CD14-positive monocyte (primary cell): ENCODE data around the gene PPP2R1A. TPM values are rescaled to one million over a fixed set of nuclear protein-coding genes. Genes with fewer than 3 reads are reported as not detected.

Experiments
- DNase-seq, 3 donors: peaks; one replicate each; pipeline ENCODE4 v3.0.0-alpha.2; 2011 to 2022
- H2AFZ ChIP-seq: 2 replicates; pipeline ENCODE4 v1.6.0; 2012; ENCODE audit warnings: mild to moderate bottlenecking, low read depth, low read length, inconsistent platforms; ENCODE audit not compliant: insufficient read depth, poor library complexity, severe bottlenecking
- H3K27ac ChIP-seq, 2 donors: 1 replicate in 1 of 2; 2 replicates in 1 of 2; pipeline ENCODE4 v1.5.1; 2012 to 2013; ENCODE audit warnings: low read length in 2 of 2, control low read depth in 1 of 2, inconsistent platforms in 1 of 2, low read depth in 1 of 2, mild to moderate bottlenecking in 1 of 2
- H3K27me3 ChIP-seq, 2 donors: one replicate each; pipeline versions ENCODE4 v1.6.0 to v1.6.1; 2011 to 2013; ENCODE audit warnings: low read length in 2 of 2; ENCODE audit not compliant: control insufficient read depth in 2 of 2, insufficient read depth in 2 of 2
- H3K36me3 ChIP-seq, 2 donors: replicated peaks in 1 of 2; 1 replicate in 1 of 2; 2 replicates in 1 of 2; pipeline versions ENCODE4 v1.5.1 to v1.6.1; 2012 to 2013; ENCODE audit warnings: low read length in 2 of 2, control low read depth in 1 of 2, inconsistent platforms in 1 of 2, mild to moderate bottlenecking in 1 of 2; ENCODE audit not compliant: insufficient read depth in 2 of 2, control insufficient read depth in 1 of 2
- H3K4me1 ChIP-seq, 2 donors: 1 replicate in 1 of 2; 2 replicates in 1 of 2; pipeline versions ENCODE4 v1.5.1 to v1.6.1; 2012 to 2013; ENCODE audit warnings: low read length in 2 of 2, control low read depth in 1 of 2, inconsistent platforms in 1 of 2, mild to moderate bottlenecking in 1 of 2, moderate library complexity in 1 of 2; ENCODE audit not compliant: insufficient read depth in 2 of 2, control insufficient read depth in 1 of 2
- H3K4me2 ChIP-seq: replicated peaks from 2 replicates; pipeline ENCODE3; 2012; ENCODE audit warnings: low read length, moderate library complexity, mild to moderate bottlenecking; ENCODE audit not compliant: poor library complexity, severe bottlenecking; ENCODE audit errors: extremely low read depth
- H3K4me3 ChIP-seq, 3 experiments: fragments of 200-600 bp in 1 of 3; sonication (generic) in 1 of 3; replicated peaks in 1 of 3; 1 replicate in 2 of 3; 2 replicates in 1 of 3; pipeline ENCODE4 v1.5.1; 2011 to 2013; ENCODE audit warnings: low read length in 3 of 3, mild to moderate bottlenecking in 3 of 3, control low read depth in 2 of 3, low read depth in 2 of 3, inconsistent platforms in 1 of 3, moderate library complexity in 1 of 3
- H3K79me2 ChIP-seq: 2 replicates; pipeline ENCODE4 v1.6.0; 2012; ENCODE audit warnings: mild to moderate bottlenecking, control low read depth, inconsistent platforms, low read length, moderate library complexity; ENCODE audit not compliant: insufficient read depth
- H3K9ac ChIP-seq: 2 replicates; pipeline ENCODE4 v1.6.0; 2017; ENCODE audit warnings: low read length, mild to moderate bottlenecking; ENCODE audit not compliant: insufficient read depth, poor library complexity, severe bottlenecking
- H3K9me3 ChIP-seq, 2 donors: replicated peaks in 1 of 2; 1 replicate in 1 of 2; 2 replicates in 1 of 2; pipeline versions ENCODE4 v1.5.1 to v1.6.1; 2012 to 2013; ENCODE audit warnings: low read length in 2 of 2, control low read depth in 1 of 2; ENCODE audit not compliant: control insufficient read depth in 1 of 2, insufficient read depth in 1 of 2
- H4K20me1 ChIP-seq: 2 replicates; pipeline ENCODE4 v1.6.0; 2012; ENCODE audit warnings: mild to moderate bottlenecking, low read length, control low read depth, moderate library complexity; ENCODE audit not compliant: insufficient read depth
- H3K27ac Mint-ChIP-seq, 7 donors: one replicate each; pipeline ENCODE4 v1.8.0; 2020; ENCODE audit warnings: mild to moderate bottlenecking in 7 of 7, mixed read lengths in 7 of 7, moderate library complexity in 6 of 7, inconsistent platforms in 2 of 7
- H3K27me3 Mint-ChIP-seq, 3 donors: one replicate each; pipeline ENCODE4 v1.8.0; 2021 to 2022; ENCODE audit warnings: low read depth in 3 of 3, mild to moderate bottlenecking in 3 of 3, mixed read lengths in 3 of 3, moderate library complexity in 3 of 3, inconsistent platforms in 1 of 3
- H3K36me3 Mint-ChIP-seq, 2 donors: one replicate each; pipeline ENCODE4 v1.8.0; 2020; ENCODE audit warnings: mixed read lengths in 2 of 2, inconsistent platforms in 1 of 2, mild to moderate bottlenecking in 1 of 2
- H3K4me1 Mint-ChIP-seq: one replicate; pipeline ENCODE4 v1.8.0; 2020; ENCODE audit warnings: mild to moderate bottlenecking, mixed read lengths
- H3K4me3 Mint-ChIP-seq, 2 donors: one replicate each; pipeline ENCODE4 v1.8.0; 2020; ENCODE audit warnings: mild to moderate bottlenecking in 2 of 2, mixed read lengths in 2 of 2, moderate library complexity in 1 of 2
- H3K9me3 Mint-ChIP-seq, 7 donors: one replicate each; pipeline ENCODE4 v1.8.0; 2020 to 2022; ENCODE audit warnings: mixed read lengths in 7 of 7, mild to moderate bottlenecking in 6 of 7, moderate library complexity in 6 of 7, inconsistent platforms in 2 of 7
- WGBS: methylation state at CpG from one replicate; pipeline ENCODE4 v1.1.5; 2013; ENCODE audit warnings: missing lambda C conversion rate; ENCODE audit not compliant: insufficient coverage; 5-methylcytosine and 5-hydroxymethylcytosine counted together
- intact Hi-C, 2 donors: fragments of 100-400 bp; cut with micrococcal nuclease; formaldehyde crosslinking; loops; one replicate each; pipeline versions ENCODE4 v1.15.0 to v1.15.1; 2023
- polyA plus RNA-seq, 3 donors: library from polyadenylated mRNA; depleted of rRNA in 1 of 3; unstranded in 2 of 3; stranded (reverse) in 1 of 3; fragments of 300-500 nt in 2 of 3; fragments of >200 nt in 1 of 3; fragmentation: Illumina TruSeq in 2 of 3; gene quantifications; 1 replicate in 2 of 3; 2 replicates in 1 of 3; pipeline ENCODE4 v1.2.3, GENCODE V29; 2012 to 2021
- TF ChIP-seq, protein P1 (sequence below): fragments of 200-600 bp; IDR thresholded peaks from one replicate; pipeline ENCODE4 v1.8.0; 2022; ENCODE audit warnings: antibody characterized with exemption, mild to moderate bottlenecking

PPP2R1A gene
- polyA plus RNA-seq, 3 donors = 79.9 to 151 (median 127) TPM

DNA sequence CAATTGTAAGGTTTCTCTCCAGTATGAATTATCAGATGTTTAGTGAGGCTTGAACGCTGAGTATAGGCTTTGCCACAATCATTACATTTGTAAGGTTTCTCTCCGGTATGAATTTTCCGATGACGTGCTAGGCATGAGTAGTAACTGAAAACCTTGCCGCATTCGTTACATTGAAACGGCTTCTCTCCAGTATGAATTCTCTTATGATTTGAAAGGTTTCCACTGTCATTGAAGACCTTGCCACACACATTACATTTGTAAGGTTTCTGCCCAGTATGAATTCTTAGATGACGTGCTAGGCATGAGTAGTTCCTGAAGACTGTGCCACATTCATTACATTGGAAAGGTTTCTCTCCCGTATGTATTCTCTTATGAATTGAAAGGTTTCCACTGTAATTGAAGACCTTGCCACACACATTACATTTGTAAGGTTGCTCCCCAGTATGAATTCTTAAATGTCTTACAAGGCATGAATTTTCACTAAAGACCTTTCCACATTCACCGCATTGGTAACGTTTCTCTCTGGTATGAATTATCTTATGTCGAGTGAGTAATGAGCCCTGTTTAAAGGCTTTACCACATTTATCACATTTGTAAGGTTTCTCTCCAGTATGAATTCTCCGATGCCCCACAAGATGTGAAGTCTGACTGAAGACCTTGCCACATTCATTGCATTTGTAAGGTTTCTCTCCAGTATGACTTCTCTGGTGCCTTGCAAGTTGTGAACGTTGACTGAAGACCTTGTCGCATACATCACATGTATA lies 34.1 kb upstream of the PPP2R1A start:
- no peak overlapping the region for H2AFZ ChIP-seq
- H3K4me3 ChIP-seq = peak overlapping the region in 1 of 3 experiments; percentile 31
- H3K4me1 Mint-ChIP-seq = no peaks in the 10 kb centered on the region
- H3K79me2 ChIP-seq = no peaks in the 10 kb centered on the region
- H3K9ac ChIP-seq = no peak overlapping the region
- intact Hi-C loops = no loop called here
- H3K9me3 ChIP-seq = peaks cover 58 to 99% of the 10 kb centered on the region in 2 donors
- no peaks in the 10 kb centered on the region for H3K27me3 Mint-ChIP-seq
- H4K20me1 ChIP-seq = no peaks in the 10 kb centered on the region
- H3K9me3 Mint-ChIP-seq = peaks cover 57 to 94% (median 90%) of the 10 kb centered on the region in 7 donors
- no peak overlapping the region for H3K4me2 ChIP-seq
- peaks cover 31 to 46% of the 10 kb centered on the region in 2 donors for H3K36me3 Mint-ChIP-seq
- H3K4me1 ChIP-seq = no peaks in the 10 kb centered on the region
- TF ChIP-seq, protein P1, sequence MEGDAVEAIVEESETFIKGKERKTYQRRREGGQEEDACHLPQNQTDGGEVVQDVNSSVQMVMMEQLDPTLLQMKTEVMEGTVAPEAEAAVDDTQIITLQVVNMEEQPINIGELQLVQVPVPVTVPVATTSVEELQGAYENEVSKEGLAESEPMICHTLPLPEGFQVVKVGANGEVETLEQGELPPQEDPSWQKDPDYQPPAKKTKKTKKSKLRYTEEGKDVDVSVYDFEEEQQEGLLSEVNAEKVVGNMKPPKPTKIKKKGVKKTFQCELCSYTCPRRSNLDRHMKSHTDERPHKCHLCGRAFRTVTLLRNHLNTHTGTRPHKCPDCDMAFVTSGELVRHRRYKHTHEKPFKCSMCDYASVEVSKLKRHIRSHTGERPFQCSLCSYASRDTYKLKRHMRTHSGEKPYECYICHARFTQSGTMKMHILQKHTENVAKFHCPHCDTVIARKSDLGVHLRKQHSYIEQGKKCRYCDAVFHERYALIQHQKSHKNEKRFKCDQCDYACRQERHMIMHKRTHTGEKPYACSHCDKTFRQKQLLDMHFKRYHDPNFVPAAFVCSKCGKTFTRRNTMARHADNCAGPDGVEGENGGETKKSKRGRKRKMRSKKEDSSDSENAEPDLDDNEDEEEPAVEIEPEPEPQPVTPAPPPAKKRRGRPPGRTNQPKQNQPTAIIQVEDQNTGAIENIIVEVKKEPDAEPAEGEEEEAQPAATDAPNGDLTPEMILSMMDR = no peak
- H3K27ac Mint-ChIP-seq = no peak overlapping the region
- no peaks in the 10 kb centered on the region for H3K27me3 ChIP-seq
- WGBS = 100% methylated on average over 1 of the region's 15 CpGs
- H3K27ac ChIP-seq = no peak overlapping the region
- no peak for DNase-seq
- no peak overlapping the region for H3K4me3 Mint-ChIP-seq
- H3K36me3 ChIP-seq = peaks cover 17 to 56% of the 10 kb centered on the region in 2 donors

DNA sequence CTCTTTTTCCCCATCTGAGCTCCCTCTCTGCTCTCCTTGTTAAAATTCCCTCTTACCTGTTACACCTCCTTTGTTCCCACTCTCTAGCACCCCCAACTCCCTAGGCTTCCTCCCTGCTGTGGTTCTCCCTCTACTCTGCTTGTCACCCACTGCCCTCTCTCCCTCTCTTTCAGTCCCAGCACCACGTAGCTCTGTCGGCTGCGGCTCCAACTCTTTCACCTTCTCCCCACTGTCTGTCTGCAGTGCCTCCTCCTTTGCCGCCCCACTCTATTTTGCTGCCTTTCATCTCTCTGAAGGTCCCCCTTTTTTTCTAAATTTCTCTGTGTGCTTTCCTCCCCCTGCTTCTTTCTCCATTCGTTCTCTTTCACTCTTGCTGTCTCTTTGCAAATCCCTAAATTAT lies 19.5 kb upstream of the PPP2R1A start:
- no peak for DNase-seq
- Histone ChIP-seq H3K27me3 (no peaks in the 10 kb centered on the region), H4K20me1 (no peaks in the 10 kb centered on the region), H3K27ac (no peak overlapping the region), H3K36me3 (peaks cover 19 to 39% of the 10 kb centered on the region in 2 donors), H3K9me3 (peaks cover 15 to 16% of the 10 kb centered on the region in 2 donors), H2AFZ (peak overlapping the region; percentile 93), H3K4me1 (peaks cover 12 to 17% of the 10 kb centered on the region in 2 donors), H3K4me2 (peak overlapping the region; percentile 95), H3K9ac (peak overlapping the region; percentile 80), H3K4me3 (peak overlapping the region; percentile 66 to 98 (median 87)), H3K79me2 (peaks cover 6% of the 10 kb centered on the region)
- intact Hi-C loops = loop anchor here in 1 of 2 donors (2.0 kb wide), 1 partner anchor 32 kb away; the partner anchor contains the start of gene ZNF616
- Mint-ChIP-seq H3K36me3 (peaks cover 32 to 37% of the 10 kb centered on the region in 2 donors), H3K27me3 (peaks cover 5 to 11% (median 5%) of the 10 kb centered on the region in 3 donors), H3K4me3 (peak overlapping the region; percentile 99 to 100), H3K4me1 (peaks cover 20% of the 10 kb centered on the region), H3K27ac (peak overlapping the region in 4 of 7 donors; percentile 1 to 95 (median 60)), H3K9me3 (peaks cover 7 to 58% (median 27%) of the 10 kb centered on the region in 7 donors)
- WGBS = 17% methylated on average over 5 of the region's 5 CpGs
- TF ChIP-seq, protein P1 = no peak
